SJSA1 (cell line): Measurements from ENCODE around the gene CHRNA4. TPM values are rescaled to one million over a fixed set of nuclear protein-coding genes. Genes with fewer than 3 reads are reported as not detected.

Experiments
- total RNA-seq: library from RNA; depleted of rRNA; stranded (reverse); fragments of >200 nt; shearing (Covaris generic); gene quantifications from 2 replicates; pipeline ENCODE4 v1.2.3, GENCODE V29; 2014; rRNA removed

CHRNA4 gene
- total RNA-seq, 1 experiment from 2014 or later = not detected

Other genes with a start within 250 kb of the CHRNA4 start
- 23.7 and 30.2 TPM in 2 replicates for gene YTHDF1, start 145.2 kb downstream of the CHRNA4 start, total RNA-seq
- gene BIRC7, start 125.4 kb downstream of the CHRNA4 start, total RNA-seq = not detected in 2 replicates
- not detected in 2 replicates for gene NKAIN4, start 106.9 kb downstream of the CHRNA4 start, total RNA-seq
- gene ARFGAP1, start 88.5 kb downstream of the CHRNA4 start, total RNA-seq = 63.0 and 70.9 TPM in 2 replicates
- gene COL20A1, start 68.2 kb downstream of the CHRNA4 start, total RNA-seq = not detected in 2 replicates
- gene KCNQ2, start 111.3 kb upstream of the CHRNA4 start, total RNA-seq = not detected in 2 replicates
- 5.2 and 13.0 TPM in 2 replicates for gene EEF1A2, start 137.7 kb upstream of the CHRNA4 start, total RNA-seq
- gene PPDPF, start 159.4 kb upstream of the CHRNA4 start, total RNA-seq = 47.2 and 56.7 TPM in 2 replicates
- gene PTK6, start 176.0 kb upstream of the CHRNA4 start, total RNA-seq = not detected in 2 replicates
- not detected in 2 replicates for gene SRMS, start 186.4 kb upstream of the CHRNA4 start, total RNA-seq
- 0.11 TPM in 1 of 2 replicates, not detected in the other for gene FNDC11, start 192.8 kb upstream of the CHRNA4 start, total RNA-seq
- 14.3 and 17.8 TPM in 2 replicates for gene HELZ2, start 212.9 kb upstream of the CHRNA4 start, total RNA-seq